OCI-LY3 (cell line): ENCODE data around the gene GGT7.

Experiments
- H2AFZ ChIP-seq: fragments of 200-600, 300-600 bp; shearing (Covaris generic); 2 replicates; pipeline ENCODE4 v1.6.0; 2014; ENCODE audit warnings: antibody characterized with exemption, low read depth, low read length
- H3K27ac ChIP-seq: fragments of 200-600, 300-600 bp; sonication (generic); 2 replicates; pipeline ENCODE4 v1.5.1; 2014; ENCODE audit warnings: mild to moderate bottlenecking, low read length, moderate library complexity, mixed read lengths
- H3K27me3 ChIP-seq: fragments of 200-600, 300-600 bp; sonication (generic); 2 replicates; pipeline ENCODE4 v1.6.1; 2014; ENCODE audit warnings: low read depth, low read length, mixed read lengths
- H3K36me3 ChIP-seq: fragments of 200-600, 300-600 bp; sonication (generic); replicated peaks from 2 replicates; pipeline ENCODE3; 2014; ENCODE audit warnings: low read depth, low read length, mixed read lengths
- H3K4me1 ChIP-seq: fragments of 300-600, 200-600 bp; sonication (generic); 2 replicates; pipeline ENCODE4 v1.6.1; 2014; ENCODE audit warnings: low read length, mixed read lengths
- H3K4me2 ChIP-seq: fragments of 200-600, 300-600 bp; sonication (generic); 2 replicates; pipeline ENCODE4 v1.6.1; 2014; ENCODE audit warnings: low read length, mixed read lengths
- H3K4me3 ChIP-seq: fragments of 300-600, 200-600 bp; sonication (generic); 2 replicates; pipeline ENCODE4 v1.5.1; 2014; ENCODE audit warnings: antibody characterized with exemption, mild to moderate bottlenecking, low read length, moderate library complexity
- H3K79me2 ChIP-seq: fragments of 300-600, 200-600 bp; shearing (Covaris generic); 2 replicates; pipeline ENCODE4 v1.6.1; 2014; ENCODE audit warnings: mild to moderate bottlenecking, low read length, mixed read lengths
- H3K9ac ChIP-seq: fragments of 300-600, 200-600 bp; shearing (Covaris generic); 2 replicates; pipeline ENCODE4 v1.6.0; 2014; ENCODE audit warnings: mild to moderate bottlenecking, low read length, moderate library complexity
- H3K9me3 ChIP-seq: fragments of 200-600, 300-600 bp; shearing (Covaris generic); 2 replicates; pipeline ENCODE4 v1.6.1; 2014; ENCODE audit warnings: low read length, mixed read lengths; ENCODE audit not compliant: insufficient read depth
- H4K20me1 ChIP-seq: fragments of 200-600, 300-600 bp; sonication (generic); 2 replicates; pipeline ENCODE4 v1.6.1; 2016; ENCODE audit warnings: low read length, mixed read lengths; ENCODE audit not compliant: insufficient read depth
- EZH2phosphoT487 ChIP-seq: fragments of 200-600 bp; shearing (Covaris generic); IDR thresholded peaks from 2 replicates; pipeline ENCODE4 v1.6.1; 2018; ENCODE audit warnings: antibody characterized with exemption, mixed run types, low read depth
- TF ChIP-seq, protein P1 (sequence below): fragments of 200-600, 300-600 bp; sonication (generic); IDR thresholded peaks from 2 replicates; pipeline ENCODE4 v1.5.1; 2014; ENCODE audit warnings: antibody characterized with exemption, low read length, low read depth

Gene GGT7

DNA sequence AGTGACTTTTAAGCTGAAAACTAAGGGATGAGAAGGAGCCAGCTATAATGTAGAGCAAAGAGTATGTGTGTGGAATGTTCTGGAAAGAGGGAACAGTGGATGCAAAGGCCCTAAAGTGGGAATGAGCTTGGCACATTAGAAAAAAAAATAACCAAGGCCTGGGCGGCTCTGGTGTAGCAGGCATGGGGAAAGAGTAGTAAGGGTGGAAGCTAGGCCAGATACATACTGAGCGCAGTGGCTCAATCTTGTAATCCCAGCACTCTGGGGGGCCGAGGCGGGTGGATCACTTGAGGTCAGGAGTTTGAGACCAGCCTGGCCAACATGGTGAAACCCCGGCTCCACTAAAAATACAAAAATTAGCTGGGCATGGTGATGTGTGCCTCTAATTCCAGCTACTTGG lies 8.4 kb downstream of the GGT7 start:
- TF ChIP-seq EZH2phosphoT487 = no peak
- TF ChIP-seq, protein P1, sequence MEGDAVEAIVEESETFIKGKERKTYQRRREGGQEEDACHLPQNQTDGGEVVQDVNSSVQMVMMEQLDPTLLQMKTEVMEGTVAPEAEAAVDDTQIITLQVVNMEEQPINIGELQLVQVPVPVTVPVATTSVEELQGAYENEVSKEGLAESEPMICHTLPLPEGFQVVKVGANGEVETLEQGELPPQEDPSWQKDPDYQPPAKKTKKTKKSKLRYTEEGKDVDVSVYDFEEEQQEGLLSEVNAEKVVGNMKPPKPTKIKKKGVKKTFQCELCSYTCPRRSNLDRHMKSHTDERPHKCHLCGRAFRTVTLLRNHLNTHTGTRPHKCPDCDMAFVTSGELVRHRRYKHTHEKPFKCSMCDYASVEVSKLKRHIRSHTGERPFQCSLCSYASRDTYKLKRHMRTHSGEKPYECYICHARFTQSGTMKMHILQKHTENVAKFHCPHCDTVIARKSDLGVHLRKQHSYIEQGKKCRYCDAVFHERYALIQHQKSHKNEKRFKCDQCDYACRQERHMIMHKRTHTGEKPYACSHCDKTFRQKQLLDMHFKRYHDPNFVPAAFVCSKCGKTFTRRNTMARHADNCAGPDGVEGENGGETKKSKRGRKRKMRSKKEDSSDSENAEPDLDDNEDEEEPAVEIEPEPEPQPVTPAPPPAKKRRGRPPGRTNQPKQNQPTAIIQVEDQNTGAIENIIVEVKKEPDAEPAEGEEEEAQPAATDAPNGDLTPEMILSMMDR = no peak
- Histone ChIP-seq H3K79me2 (no peaks in the 10 kb centered on the region), H4K20me1 (no peaks in the 10 kb centered on the region), H3K27me3 (no peaks in the 10 kb centered on the region), H3K36me3 (no peaks in the 10 kb centered on the region), H3K9ac (no peak overlapping the region), H3K4me3 (no peak overlapping the region), H2AFZ (no peak overlapping the region), H3K27ac (no peak overlapping the region), H3K4me2 (no peak overlapping the region), H3K4me1 (no peaks in the 10 kb centered on the region), H3K9me3 (no peaks in the 10 kb centered on the region)

GRCh38 chr20:34863421-34863965 lies 9.2 kb downstream of the GGT7 start:
- no peaks in the 10 kb centered on the region for H3K79me2 ChIP-seq
- no peaks in the 10 kb centered on the region for H3K27me3 ChIP-seq
- no peaks in the 10 kb centered on the region for H4K20me1 ChIP-seq
- no peak overlapping the region for H3K9ac ChIP-seq
- no peak overlapping the region for H3K4me3 ChIP-seq
- TF ChIP-seq, protein P1 = no peak
- no peak for TF ChIP-seq EZH2phosphoT487
- H3K4me2 ChIP-seq = no peak overlapping the region
- no peaks in the 10 kb centered on the region for H3K4me1 ChIP-seq
- no peaks in the 10 kb centered on the region for H3K9me3 ChIP-seq
- no peaks in the 10 kb centered on the region for H3K36me3 ChIP-seq
- no peak overlapping the region for H3K27ac ChIP-seq
- H2AFZ ChIP-seq = no peak overlapping the region

DNA sequence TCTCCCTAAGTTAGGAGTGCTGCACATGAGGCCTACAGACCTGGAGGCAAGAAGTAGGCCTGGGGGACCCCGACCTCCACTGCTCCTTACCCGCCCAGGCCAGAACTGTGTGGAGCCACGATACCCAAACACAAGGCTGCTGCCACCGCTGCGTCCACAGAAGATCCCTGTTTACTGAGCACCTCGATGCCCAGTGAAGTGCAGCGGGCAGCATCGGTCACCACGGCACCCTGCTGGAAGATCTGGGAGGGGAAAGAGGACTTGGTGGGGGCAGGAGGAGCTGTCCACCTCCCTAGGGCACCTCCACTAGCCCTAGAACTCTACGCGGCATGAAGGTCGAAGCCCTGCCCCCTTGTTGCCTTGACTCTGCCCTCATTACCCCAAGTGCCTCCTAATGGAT lies 9.9 kb downstream of the GGT7 start:
- Histone ChIP-seq H3K4me1 (no peaks in the 10 kb centered on the region), H3K4me2 (no peak overlapping the region), H2AFZ (no peak overlapping the region), H3K9ac (no peak overlapping the region), H3K27me3 (no peaks in the 10 kb centered on the region), H4K20me1 (no peaks in the 10 kb centered on the region), H3K27ac (no peak overlapping the region), H3K4me3 (no peak overlapping the region), H3K36me3 (no peaks in the 10 kb centered on the region), H3K79me2 (no peaks in the 10 kb centered on the region), H3K9me3 (no peaks in the 10 kb centered on the region)
- TF ChIP-seq EZH2phosphoT487 = no peak
- TF ChIP-seq, protein P1 = no peak

GRCh38 chr20:34861386-34862084 lies 11.1 kb downstream of the GGT7 start:
- H4K20me1 ChIP-seq = no peaks in the 10 kb centered on the region
- TF ChIP-seq, protein P1 = no peak
- TF ChIP-seq EZH2phosphoT487 = no peak
- no peaks in the 10 kb centered on the region for H3K79me2 ChIP-seq
- H3K36me3 ChIP-seq = no peaks in the 10 kb centered on the region
- no peak overlapping the region for H3K9ac ChIP-seq
- no peak overlapping the region for H3K27ac ChIP-seq
- no peaks in the 10 kb centered on the region for H3K27me3 ChIP-seq
- H2AFZ ChIP-seq = no peak overlapping the region
- no peak overlapping the region for H3K4me3 ChIP-seq
- H3K9me3 ChIP-seq = no peaks in the 10 kb centered on the region
- H3K4me1 ChIP-seq = no peaks in the 10 kb centered on the region
- H3K4me2 ChIP-seq = no peak overlapping the region
